ENCODE measurements around the gene ARGLU1. TPM values are rescaled to one million over a fixed set of nuclear protein-coding genes. Genes with fewer than 3 reads are reported as not detected.
A peak's percentile ranks its signal among the peaks of the same experiment; 100 is the strongest.

The ARGLU1 gene
- total RNA-seq, 8 experiments from 2014 or later, result 83.9 to 145 (median 117) TPM

DNA sequence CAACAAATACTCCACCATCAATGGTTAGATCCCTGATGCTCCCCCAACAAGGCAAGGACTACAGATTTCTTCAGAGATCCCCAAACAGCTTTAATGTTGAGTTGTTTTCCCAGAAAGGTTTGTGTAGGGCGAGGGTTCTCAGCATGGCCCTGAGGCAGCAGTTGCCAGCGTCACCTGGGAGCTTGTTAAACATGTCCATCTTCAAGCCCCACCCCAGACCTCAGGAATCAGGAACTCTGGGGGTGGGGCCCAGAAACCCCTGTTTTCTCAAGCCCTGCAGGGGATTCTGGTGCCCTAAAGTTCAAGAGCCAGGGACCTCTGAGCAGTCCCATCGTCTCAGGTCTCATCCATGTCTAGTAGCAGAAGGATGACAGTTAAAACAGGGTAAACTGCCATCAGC is 42.1 kb downstream of the ARGLU1 start:
- peaks cover 36 to 71% of the 10 kb centered on the region in 2 donors for H3K4me1 ChIP-seq (replicated peaks in 1 of 2)
- no peak for ATAC-seq (replicated peaks in 6 of 8)
- in situ Hi-C loops (cut with MboI; ENCODE audit: low pct_unique_long_range_greater_than_20kb in 2 of 9, low sequenced_read_pairs in 9 of 9, unreplicated experiment in 9 of 9), result loop anchor here in 2 of 9 experiments (25.0 kb wide), 2 partner anchors 439 to 1964 kb away; no protein-coding TSS in a partner anchor
- H3K27ac ChIP-seq, result no peak overlapping the region
- 40 to 100% (median 83%) methylated on average over 2 to 3 of the region's 3 CpGs; no CpG with 5 or more reads in 6 of the 10 experiments for WGBS, 10 experiments
- no peak overlapping the region for H3K4me3 ChIP-seq

DNA sequence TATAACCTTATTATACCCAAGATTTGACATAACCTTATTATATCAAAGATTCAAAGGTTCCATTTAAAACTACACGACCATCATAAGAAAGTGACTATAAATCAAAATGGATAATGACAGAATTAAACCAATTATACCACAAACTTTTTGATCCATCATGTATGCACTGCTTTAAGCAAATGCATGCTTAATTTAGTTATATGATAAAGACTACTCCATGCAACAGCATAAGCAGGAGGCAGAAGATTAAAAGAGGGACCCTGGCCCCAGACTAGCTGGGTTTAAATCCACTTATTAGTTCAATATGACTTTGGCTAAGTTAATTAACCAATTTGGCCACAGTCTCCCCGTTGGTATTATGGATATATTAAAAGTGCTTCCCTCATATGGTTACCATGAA is 43.8 kb downstream of the ARGLU1 start:
- in situ Hi-C loops (cut with MboI; ENCODE audit: low pct_unique_long_range_greater_than_20kb in 2 of 9, low sequenced_read_pairs in 9 of 9, unreplicated experiment in 9 of 9), result no loop called here
- ATAC-seq (replicated peaks in 6 of 8), result no peak
- Histone ChIP-seq H3K4me3 (no peak overlapping the region), H3K27ac (no peak overlapping the region), H3K4me1 (replicated peaks in 1 of 2) (peaks cover 28 to 71% of the 10 kb centered on the region in 2 donors)
- WGBS, 10 experiments, result 20 to 100% (median 77%) methylated on average over 1 to 2 of the region's 2 CpGs; no CpG with 5 or more reads in 2 of the 10 experiments

GRCh38 chr13:106523576-106523975 is 44.4 kb downstream of the ARGLU1 start:
- 0 to 100% (median 80%) methylated on average over 1 to 2 of the region's 3 CpGs; no CpG with 5 or more reads in 5 of the 10 experiments for WGBS, 10 experiments

GRCh38 chr13:106522898-106523525 is 44.9 kb downstream of the ARGLU1 start:
- in situ Hi-C loops (cut with MboI; ENCODE audit: low pct_unique_long_range_greater_than_20kb in 2 of 9, low sequenced_read_pairs in 9 of 9, unreplicated experiment in 9 of 9), result no loop called here
- H3K4me3 ChIP-seq, result no peak overlapping the region
- no peak overlapping the region for H3K27ac ChIP-seq
- peak in 1 of 8 experiments; percentile 21 for ATAC-seq (replicated peaks in 6 of 8)
- 60 to 100% (median 76%) methylated on average over 1 to 7 of the region's 7 CpGs; no CpG with 5 or more reads in 3 of the 10 experiments for WGBS, 10 experiments
- H3K4me1 ChIP-seq (replicated peaks in 1 of 2), result peaks cover 21 to 65% of the 10 kb centered on the region in 2 donors

More at GRCh38 chr13:106523576-106523975, 44.4 kb downstream of the ARGLU1 start:
- in situ Hi-C loops (cut with MboI; ENCODE audit: low pct_unique_long_range_greater_than_20kb in 2 of 9, low sequenced_read_pairs in 9 of 9, unreplicated experiment in 9 of 9), result no loop called here
- no peak overlapping the region for H3K4me3 ChIP-seq
- ATAC-seq (replicated peaks in 6 of 8), result peak in 1 of 8 experiments; percentile 35
- no peak overlapping the region for H3K27ac ChIP-seq
- peaks cover 23 to 71% of the 10 kb centered on the region in 2 donors for H3K4me1 ChIP-seq (replicated peaks in 1 of 2)

DNA sequence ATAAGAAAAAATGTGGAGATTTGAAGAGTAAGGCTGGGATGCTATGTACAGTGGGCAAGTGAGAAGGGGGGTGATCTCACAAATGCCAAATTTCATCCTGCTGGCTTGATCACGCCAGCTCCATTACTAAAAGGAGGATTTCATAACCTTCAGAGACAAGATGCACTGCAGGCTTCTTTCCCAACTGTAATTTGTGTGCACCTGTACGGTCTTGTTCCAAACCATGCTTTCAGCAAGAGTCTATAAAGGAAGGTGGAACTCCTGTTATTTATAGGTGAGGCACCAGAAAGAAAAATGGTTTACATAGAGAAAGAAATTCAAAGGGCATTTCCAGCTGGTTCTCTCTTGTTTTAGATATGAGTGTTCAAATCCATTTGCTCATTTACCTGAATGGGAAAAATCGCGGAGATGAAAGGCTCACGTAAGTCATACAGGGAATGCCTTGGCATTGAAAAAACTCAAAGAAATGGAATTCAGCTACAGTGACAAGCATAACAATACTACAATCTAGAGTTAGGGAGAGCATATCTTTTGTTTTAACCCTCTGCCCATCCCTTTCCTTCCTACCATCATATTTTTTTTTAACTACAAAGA is 45.7 kb downstream of the ARGLU1 start:
- 67 to 96% (median 88%) methylated on average over 1 to 5 of the region's 5 CpGs; no CpG with 5 or more reads in 1 of the 10 experiments for WGBS, 10 experiments
- in situ Hi-C loops (cut with MboI; ENCODE audit: low pct_unique_long_range_greater_than_20kb in 2 of 9, low sequenced_read_pairs in 9 of 9, unreplicated experiment in 9 of 9), result no loop called here
- no peak for ATAC-seq (replicated peaks in 6 of 8)
- H3K4me3 ChIP-seq, result no peak overlapping the region
- H3K4me1 ChIP-seq (replicated peaks in 1 of 2), result peaks cover 17 to 57% of the 10 kb centered on the region in 2 donors
- H3K27ac ChIP-seq, result no peak overlapping the region

DNA sequence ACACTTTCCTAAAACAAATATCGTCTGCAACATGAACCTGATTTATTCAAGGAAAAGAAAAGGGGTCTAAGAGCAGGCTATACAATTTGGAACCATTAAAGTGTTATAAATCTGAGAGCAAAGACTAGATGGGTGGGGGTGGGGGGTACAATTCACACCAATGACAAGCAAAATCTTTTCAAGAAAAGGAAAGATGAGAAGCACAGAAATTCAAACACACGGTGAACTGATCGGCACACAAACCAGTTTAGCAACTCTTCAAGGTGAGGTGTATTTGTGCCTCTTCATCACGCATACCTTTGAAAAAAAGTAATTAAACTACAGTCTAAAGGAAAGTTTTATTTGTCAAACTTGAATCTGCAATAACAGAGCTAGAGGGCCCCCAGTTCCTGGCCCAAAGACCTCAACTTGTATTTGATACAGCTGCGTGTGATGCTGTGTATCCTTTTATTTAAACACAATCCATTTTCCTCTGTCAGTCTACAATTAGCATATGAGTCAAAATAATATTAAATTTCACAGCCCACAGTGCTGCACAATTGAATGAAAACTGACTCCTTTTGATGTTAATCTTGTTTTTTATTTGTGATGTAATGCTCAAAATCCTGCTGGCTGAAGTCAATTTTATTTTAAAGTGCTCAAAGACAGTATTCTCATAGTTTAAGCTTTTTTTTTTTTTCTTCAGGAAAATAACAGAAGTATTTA is 46.7 kb downstream of the ARGLU1 start:
- Histone ChIP-seq H3K4me3 (no peak overlapping the region), H3K27ac (no peak overlapping the region), H3K4me1 (replicated peaks in 1 of 2) (peaks cover 16 to 50% of the 10 kb centered on the region in 2 donors)
- in situ Hi-C loops (cut with MboI; ENCODE audit: low pct_unique_long_range_greater_than_20kb in 2 of 9, low sequenced_read_pairs in 9 of 9, unreplicated experiment in 9 of 9), result no loop called here
- 0 to 78% (median 42%) methylated on average over 1 to 5 of the region's 5 CpGs for WGBS, 10 experiments
- peak in 3 of 8 experiments; percentile 12 to 60 (median 53) for ATAC-seq (replicated peaks in 6 of 8)

DNA sequence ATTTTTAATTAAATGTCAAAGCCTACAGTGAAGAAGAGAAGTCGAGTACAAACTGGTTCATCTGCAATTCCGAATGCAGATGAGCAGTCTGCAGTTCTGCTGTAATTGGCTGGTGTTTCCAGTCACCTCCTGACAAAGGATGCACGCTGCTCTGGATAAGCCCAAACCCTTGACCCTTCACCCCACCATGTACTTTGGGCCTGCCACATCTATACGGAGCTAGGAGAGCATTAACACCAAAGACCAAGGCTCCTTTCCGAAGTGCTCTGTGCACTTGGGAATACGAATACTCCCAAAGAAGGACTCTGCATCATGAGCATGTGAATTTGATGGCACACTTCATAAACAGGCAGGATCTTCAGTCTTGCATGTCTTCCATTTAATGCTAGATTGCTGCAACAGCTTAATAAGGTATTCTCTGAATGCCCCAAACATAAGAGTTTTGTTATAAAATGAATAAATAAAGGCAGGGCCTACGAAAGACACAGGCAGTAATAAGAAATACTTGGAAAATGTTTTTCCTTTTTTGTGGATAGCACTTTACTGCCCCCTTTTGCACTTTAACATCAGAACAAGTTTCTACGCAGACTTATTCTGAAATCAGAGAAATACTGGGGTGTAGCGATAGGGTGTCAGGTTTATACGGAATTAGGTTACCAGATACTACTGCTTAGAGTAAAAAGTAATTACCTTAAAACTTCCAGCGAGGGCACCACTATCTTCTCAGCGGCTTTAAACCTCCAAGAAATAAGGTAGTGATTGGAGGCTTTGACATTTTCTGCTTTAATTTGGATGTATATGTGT is 47.5 kb downstream of the ARGLU1 start:
- in situ Hi-C loops (cut with MboI; ENCODE audit: low pct_unique_long_range_greater_than_20kb in 2 of 9, low sequenced_read_pairs in 9 of 9, unreplicated experiment in 9 of 9), result no loop called here
- no peak overlapping the region for H3K4me3 ChIP-seq
- H3K4me1 ChIP-seq (replicated peaks in 1 of 2), result peaks cover 16 to 50% of the 10 kb centered on the region in 2 donors
- 13 to 100% (median 67%) methylated on average over 1 to 11 of the region's 12 CpGs for WGBS, 10 experiments
- no peak overlapping the region for H3K27ac ChIP-seq
- peak in 5 of 8 experiments; percentile 50 to 61 (median 59) for ATAC-seq (replicated peaks in 6 of 8)

GRCh38 chr13:106518512-106518911 is 49.4 kb downstream of the ARGLU1 start:
- 64 to 100% (median 96%) methylated on average over 1 to 10 of the region's 11 CpGs; no CpG with 5 or more reads in 1 of the 10 experiments for WGBS, 10 experiments
- ATAC-seq (replicated peaks in 6 of 8), result no peak
- in situ Hi-C loops (cut with MboI; ENCODE audit: low pct_unique_long_range_greater_than_20kb in 2 of 9, low sequenced_read_pairs in 9 of 9, unreplicated experiment in 9 of 9), result no loop called here
- H3K4me3 ChIP-seq, result no peak overlapping the region
- H3K27ac ChIP-seq, result no peak overlapping the region
- H3K4me1 ChIP-seq (replicated peaks in 1 of 2), result peaks cover 28 to 61% of the 10 kb centered on the region in 2 donors

DNA sequence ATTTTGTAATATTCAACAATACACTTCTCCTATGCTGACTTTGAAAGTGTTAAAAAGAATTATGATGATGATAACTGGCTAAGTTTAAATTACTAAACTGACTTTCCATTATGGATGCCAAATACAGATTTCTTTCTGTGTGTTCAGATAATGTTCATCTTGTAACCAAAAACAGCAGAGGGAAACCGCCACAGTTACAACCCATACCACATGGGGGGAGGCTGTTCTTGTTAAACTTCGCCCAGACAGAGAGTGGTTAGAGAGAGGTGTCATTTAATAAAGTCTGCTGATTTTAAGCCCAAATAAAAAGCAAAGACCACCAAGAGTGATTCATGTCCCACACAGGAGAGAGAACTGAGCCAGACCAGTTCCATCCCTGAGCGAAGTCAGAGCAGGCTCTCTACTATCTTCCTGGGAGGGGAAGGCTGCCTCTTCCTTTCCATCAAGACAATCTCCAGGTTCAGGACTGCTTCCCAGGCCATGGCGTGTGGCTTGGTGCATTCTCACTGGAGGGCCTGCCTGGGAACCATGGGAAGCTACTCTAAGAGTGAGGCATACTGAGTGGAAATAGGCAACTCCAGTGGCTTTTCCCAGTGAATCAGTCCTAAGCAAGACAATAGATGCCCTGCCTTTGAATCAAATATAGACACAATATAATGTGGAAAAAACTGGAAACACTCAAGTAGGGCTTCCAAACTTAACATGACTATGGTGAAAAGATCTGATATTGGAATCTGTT is 50.7 kb downstream of the ARGLU1 start:
- in situ Hi-C loops (cut with MboI; ENCODE audit: low pct_unique_long_range_greater_than_20kb in 2 of 9, low sequenced_read_pairs in 9 of 9, unreplicated experiment in 9 of 9), result no loop called here
- 31 to 100% (median 96%) methylated on average over 1 to 4 of the region's 4 CpGs; no CpG with 5 or more reads in 3 of the 10 experiments for WGBS, 10 experiments

GRCh38 chr13:106515635-106516254 is 52.2 kb downstream of the ARGLU1 start:
- in situ Hi-C loops (cut with MboI; ENCODE audit: low pct_unique_long_range_greater_than_20kb in 2 of 9, low sequenced_read_pairs in 9 of 9, unreplicated experiment in 9 of 9), result no loop called here
- ATAC-seq (replicated peaks in 6 of 8), result peak in 1 of 8 experiments; percentile 48

More for the DNA sequence above, 50.7 kb downstream of the ARGLU1 start:
- no peak for ATAC-seq (replicated peaks in 6 of 8)
- Histone ChIP-seq H3K4me3 (no peak overlapping the region), H3K27ac (no peak overlapping the region), H3K4me1 (replicated peaks in 1 of 2) (peaks cover 37 to 64% of the 10 kb centered on the region in 2 donors)

DNA sequence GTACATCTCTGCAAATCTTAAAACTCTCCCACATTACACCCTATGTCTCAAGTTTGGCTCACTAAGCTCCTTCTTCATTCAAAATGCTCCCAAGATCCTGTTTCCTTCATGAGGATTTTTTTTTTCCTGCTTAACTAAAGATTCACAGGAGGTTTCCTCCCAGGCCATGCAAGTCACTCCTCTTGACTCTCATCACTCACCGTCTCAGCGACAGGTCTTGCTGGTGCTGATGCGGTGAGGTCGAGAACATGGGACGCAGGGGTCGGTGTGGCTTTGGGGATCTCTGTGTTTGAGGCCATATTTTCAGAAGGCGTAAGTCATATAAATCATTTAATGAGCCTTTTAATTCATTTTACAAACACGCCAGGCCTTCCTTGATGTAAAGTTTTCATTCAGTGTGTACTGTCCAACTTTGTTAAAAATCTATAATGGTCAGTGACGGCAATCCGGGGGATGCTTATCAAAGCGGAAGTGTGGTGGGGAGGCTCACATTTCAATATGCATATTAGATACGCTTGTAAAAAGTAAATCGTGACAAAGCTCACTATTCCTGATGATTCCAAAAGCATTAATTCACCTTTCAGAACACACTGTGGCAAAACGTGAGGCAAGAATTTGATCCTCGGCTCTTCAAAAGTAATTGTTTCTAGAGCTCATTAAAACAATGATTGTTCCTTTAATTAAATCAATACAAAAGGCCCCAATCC is 52.9 kb downstream of the ARGLU1 start:
- in situ Hi-C loops (cut with MboI; ENCODE audit: low pct_unique_long_range_greater_than_20kb in 2 of 9, low sequenced_read_pairs in 9 of 9, unreplicated experiment in 9 of 9), result no loop called here
- 63 to 100% (median 89%) methylated on average over 5 to 13 of the region's 15 CpGs; no CpG with 5 or more reads in 1 of the 10 experiments for WGBS, 10 experiments
- Histone ChIP-seq H3K4me3 (no peak overlapping the region), H3K27ac (no peak overlapping the region), H3K4me1 (replicated peaks in 1 of 2) (peaks cover 24 to 43% of the 10 kb centered on the region in 2 donors)
- ATAC-seq (replicated peaks in 6 of 8), result no peak

More at GRCh38 chr13:106515635-106516254, 52.2 kb downstream of the ARGLU1 start:
- Histone ChIP-seq H3K4me3 (no peak overlapping the region), H3K4me1 (replicated peaks in 1 of 2) (peaks cover 30 to 50% of the 10 kb centered on the region in 2 donors), H3K27ac (no peak overlapping the region)
- 69 to 100% (median 84%) methylated on average over 2 to 5 of the region's 5 CpGs; no CpG with 5 or more reads in 2 of the 10 experiments for WGBS, 10 experiments
